HPDE6-E6E7 (cell line): ENCODE results near the gene COL8A2.

Source experiments
- DNase-seq: peaks from one replicate; pipeline ENCODE4 v3.0.0; 2011; ENCODE audit warnings: missing footprints; ENCODE audit errors: extremely low spot score

Gene COL8A2

DNA sequence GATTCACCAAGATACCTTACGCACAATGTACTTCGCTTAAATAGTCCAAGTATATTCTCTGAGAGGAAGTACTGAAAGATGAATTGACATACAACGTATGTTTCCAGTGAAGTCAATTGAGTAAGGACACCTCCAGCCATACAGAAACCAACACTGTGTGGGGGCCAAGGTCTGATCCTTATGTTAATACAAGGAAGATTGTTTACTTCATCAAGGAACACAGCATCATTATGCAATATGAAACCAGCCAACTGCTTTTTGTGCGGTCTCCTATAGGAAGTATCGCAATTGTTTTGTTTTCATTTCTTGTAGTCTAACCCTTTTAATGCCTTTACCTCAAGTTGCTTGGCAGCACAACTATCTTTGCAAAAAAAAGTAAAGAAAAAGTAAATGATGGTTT is 69.3 kb downstream of the COL8A2 start:
- DNase-seq = no peak

DNA sequence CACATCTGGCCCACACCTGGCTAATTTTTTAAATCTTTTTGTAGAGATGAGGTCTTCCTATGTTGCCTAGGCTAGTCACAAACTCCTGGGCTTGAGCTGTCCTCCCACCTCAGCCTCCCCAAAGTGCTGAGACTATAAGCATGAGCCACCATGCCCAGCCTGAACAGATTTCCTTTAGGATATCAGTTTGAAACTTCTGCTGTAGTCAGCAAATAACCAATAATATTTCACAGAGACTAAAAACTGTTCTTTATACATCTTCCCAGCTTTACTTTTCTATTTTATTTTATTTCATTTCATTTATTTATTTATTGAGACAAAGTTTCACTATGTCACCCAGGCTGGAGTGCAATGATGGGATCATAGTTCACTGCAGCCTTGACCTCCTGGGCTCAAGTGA is 71.0 kb downstream of the COL8A2 start:
- no peak for DNase-seq

DNA sequence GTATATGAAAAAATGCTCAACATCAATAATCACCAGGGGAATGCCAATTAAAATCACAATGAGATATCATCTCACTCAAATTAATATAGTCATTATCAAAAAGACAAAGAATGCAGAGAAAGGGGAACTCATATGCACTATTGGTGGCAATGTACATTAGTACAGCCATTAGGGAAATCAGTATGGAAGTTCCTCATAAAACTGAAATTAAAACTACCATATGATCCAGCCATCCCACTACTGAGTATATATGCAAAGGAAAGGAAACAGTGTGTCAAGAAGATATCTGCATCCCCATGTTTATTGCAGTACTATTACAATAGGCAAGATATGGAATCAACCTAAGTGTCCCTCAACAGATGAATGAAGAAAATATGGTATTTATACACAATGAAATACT is 73.2 kb downstream of the COL8A2 start:
- no peak for DNase-seq
